Measurements from ENCODE around the gene SPATA31C2.

DNA sequence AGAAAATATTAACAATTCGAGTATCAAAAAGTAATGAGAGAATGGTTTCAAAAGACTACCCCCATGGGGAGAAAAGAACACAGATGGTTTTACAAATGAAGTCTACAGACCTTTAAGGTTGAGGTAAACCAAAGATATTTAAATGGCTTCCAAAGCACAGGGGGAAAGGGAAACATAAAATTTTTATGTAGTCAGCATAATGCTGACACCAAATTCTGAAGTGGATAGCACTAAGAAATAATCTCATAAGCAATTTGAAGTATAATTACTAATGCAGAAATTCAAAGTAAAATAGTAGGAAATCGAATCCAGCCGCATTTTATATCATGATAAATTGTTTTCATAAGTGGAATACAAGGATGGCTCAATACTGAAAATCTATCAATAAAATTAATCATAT lies 30.3 kb upstream of the SPATA31C2 start:
- TF ChIP-seq, protein P1, sequence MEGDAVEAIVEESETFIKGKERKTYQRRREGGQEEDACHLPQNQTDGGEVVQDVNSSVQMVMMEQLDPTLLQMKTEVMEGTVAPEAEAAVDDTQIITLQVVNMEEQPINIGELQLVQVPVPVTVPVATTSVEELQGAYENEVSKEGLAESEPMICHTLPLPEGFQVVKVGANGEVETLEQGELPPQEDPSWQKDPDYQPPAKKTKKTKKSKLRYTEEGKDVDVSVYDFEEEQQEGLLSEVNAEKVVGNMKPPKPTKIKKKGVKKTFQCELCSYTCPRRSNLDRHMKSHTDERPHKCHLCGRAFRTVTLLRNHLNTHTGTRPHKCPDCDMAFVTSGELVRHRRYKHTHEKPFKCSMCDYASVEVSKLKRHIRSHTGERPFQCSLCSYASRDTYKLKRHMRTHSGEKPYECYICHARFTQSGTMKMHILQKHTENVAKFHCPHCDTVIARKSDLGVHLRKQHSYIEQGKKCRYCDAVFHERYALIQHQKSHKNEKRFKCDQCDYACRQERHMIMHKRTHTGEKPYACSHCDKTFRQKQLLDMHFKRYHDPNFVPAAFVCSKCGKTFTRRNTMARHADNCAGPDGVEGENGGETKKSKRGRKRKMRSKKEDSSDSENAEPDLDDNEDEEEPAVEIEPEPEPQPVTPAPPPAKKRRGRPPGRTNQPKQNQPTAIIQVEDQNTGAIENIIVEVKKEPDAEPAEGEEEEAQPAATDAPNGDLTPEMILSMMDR (IDR thresholded peaks at IDR 0.05) = no peak
- no peak for TF ChIP-seq EZH2 (IDR thresholded peaks at IDR 0.05; ENCODE audit: borderline replicate concordance, insufficient read depth, low read depth, low read length, poor library complexity, severe bottlenecking)

All from B cell (primary cell).